GM21529 (cell line): Measurements from ENCODE around the gene S100A3.
"Not testable (repeated sequence)": the region's sequence is repeated elsewhere in the genome, so short reads cannot be mapped to it uniquely, and the experiment has no call there.

Source experiments
- ATAC-seq: cut with Tn5 transposase; IDR thresholded peaks from one replicate; pipeline ENCODE4 v1.9.1; 2021; ENCODE audit not compliant: unreplicated experiment

Gene S100A3

GRCh38 chr1:153536012-153536670, 12.9 kb downstream of the S100A3 start:
- ATAC-seq, result no peak

GRCh38 chr1:153535242-153536011, 13.6 kb downstream of the S100A3 start, which contains the start of gene S100A6:
Gene S100A6, minus strand, starts transcription at chr1:153535991. Its CDS starts 652 bp downstream, at chr1:153535339.
- ATAC-seq, result no peak

- no peak for ATAC-seq
Measured at GRCh38 chr1:153534925-153535241, 14.2 kb downstream of the S100A3 start.

- no peak for ATAC-seq
Measured at GRCh38 chr1:153534226-153534924, 14.7 kb downstream of the S100A3 start.

- ATAC-seq, result no peak
Measured at GRCh38 chr1:153533689-153534201, 15.3 kb downstream of the S100A3 start.

GRCh38 chr1:153532769-153533599, 16.1 kb downstream of the S100A3 start:
- ATAC-seq, result peak; percentile 47

- no peak for ATAC-seq
Measured at GRCh38 chr1:153532181-153532580, 16.9 kb downstream of the S100A3 start.

GRCh38 chr1:153531638-153532037, 17.4 kb downstream of the S100A3 start:
- no peak for ATAC-seq

- no peak for ATAC-seq
Measured at GRCh38 chr1:153527683-153528040, 21.4 kb downstream of the S100A3 start.

- no peak for ATAC-seq
Measured at GRCh38 chr1:153527023-153527682, 21.9 kb downstream of the S100A3 start.

- ATAC-seq, result no peak
Measured at GRCh38 chr1:153526132-153526543, 22.9 kb downstream of the S100A3 start.

GRCh38 chr1:153525088-153525728, 23.9 kb downstream of the S100A3 start:
- no peak for ATAC-seq

- ATAC-seq, result not testable (repeated sequence)
Measured at GRCh38 chr1:153522353-153523048, 26.6 kb downstream of the S100A3 start.

GRCh38 chr1:153521808-153522207, 27.2 kb downstream of the S100A3 start:
- not testable (repeated sequence) for ATAC-seq

- no peak for ATAC-seq
Measured at GRCh38 chr1:153520818-153521476, 28.1 kb downstream of the S100A3 start.

- not testable (repeated sequence) for ATAC-seq
Measured at GRCh38 chr1:153520137-153520691, 28.8 kb downstream of the S100A3 start.

GRCh38 chr1:153519242-153519641, 29.8 kb downstream of the S100A3 start:
- no peak for ATAC-seq
